Endometrial microvascular endothelial cells (primary cell): Measurements from ENCODE around the gene OCIAD1. TPM values are rescaled to one million over a fixed set of nuclear protein-coding genes. Genes with fewer than 3 reads are reported as not detected.
"Not testable (repeated sequence)": the region's sequence is repeated elsewhere in the genome, so short reads cannot be mapped to it uniquely, and the experiment has no call there.

Experiments used
- in situ Hi-C: cut with HindIII; loops from 2 replicates; pipeline ENCODE4 v1.10.0; 2017; ENCODE audit warnings: low sequenced_read_pairs, low pct_unique_long_range_greater_than_20kb; ENCODE audit errors: inconsistent ontology term
- total RNA-seq: library from RNA; depleted of rRNA; stranded (reverse); fragments of >200 nt; gene quantifications from one replicate; pipeline ENCODE4 v1.2.3, GENCODE V29; 2015; ENCODE audit errors: inconsistent ontology term

OCIAD1 gene
- total RNA-seq, 1 donor from 2014 or later = 151 TPM

DNA sequence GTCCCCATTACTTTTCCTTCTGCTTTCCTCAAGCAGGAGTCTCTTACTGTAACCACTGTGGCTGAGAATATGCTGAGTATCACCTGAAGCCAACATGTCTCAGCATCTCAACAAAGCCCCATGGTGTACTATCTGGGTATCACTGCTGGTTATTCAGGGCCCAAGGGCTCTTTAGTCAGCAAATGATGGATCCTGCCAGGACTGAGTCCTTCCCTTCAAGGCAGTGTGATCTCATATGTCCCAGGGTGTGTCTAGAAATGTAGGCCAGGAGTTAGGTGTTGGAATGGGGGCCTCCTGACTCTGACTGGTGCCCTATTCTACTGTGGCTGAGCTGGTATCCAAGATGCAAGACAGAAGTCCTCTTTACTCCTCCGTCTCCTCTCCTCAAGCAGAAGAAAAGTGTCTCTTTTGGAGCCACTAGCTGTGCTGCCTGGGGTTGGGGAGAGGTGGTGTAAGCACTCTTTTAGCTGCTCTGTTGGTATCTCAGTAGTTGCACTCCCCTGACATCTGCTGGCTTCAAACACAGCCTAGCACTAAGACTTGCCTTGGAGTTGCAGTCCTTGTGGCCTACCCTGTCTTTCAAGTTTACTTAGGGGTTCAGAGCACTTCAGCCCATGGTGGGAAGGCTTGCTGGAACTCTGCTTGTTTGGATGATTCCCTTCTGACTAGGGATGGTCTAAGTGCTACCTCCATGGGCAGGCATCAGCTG, 47.1 kb downstream of the OCIAD1 start:
- in situ Hi-C loops = no loop called here

- in situ Hi-C loops = no loop called here
Observed at GRCh38 chr4:48879561-48880442, 48.9 kb downstream of the OCIAD1 start.

DNA sequence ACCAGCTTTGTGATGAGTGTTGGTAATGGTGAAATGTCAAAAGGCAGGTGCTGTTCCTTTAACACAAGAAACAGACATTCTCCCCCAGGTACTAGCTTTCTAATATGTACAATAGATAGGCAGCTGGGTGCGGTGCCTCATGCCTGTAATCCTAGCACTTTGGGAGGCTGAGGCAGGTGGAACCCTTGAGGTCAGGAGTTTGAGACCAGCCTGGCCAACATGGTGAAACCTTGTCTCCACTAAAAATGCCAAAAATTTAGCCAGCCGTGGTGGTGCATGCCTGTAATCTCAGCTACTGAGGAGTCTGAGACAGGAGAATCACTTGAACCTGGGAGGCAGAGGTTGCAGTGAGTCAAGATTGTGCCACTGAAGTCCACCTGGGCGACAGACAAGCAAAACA, 50.8 kb downstream of the OCIAD1 start:
- in situ Hi-C loops = not testable (repeated sequence)

DNA sequence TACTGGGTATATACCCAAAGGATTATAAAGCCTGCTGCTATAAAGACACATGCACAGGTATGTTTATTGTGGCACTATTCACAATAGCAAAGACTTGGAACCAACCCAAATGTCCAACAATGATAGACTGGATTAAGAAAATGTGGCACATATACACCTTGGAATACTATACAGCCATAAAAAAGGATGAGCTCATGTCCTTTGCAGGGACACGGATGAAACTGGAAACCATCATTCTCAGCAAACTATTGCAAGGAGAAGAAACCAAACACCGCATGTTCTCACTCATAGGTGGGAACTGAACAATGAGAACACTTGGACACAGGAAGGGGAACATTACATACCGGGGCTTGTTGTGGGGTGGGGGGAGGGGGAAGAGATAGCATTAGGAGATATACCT, 58.9 kb downstream of the OCIAD1 start:
- in situ Hi-C loops = not testable (repeated sequence)

DNA sequence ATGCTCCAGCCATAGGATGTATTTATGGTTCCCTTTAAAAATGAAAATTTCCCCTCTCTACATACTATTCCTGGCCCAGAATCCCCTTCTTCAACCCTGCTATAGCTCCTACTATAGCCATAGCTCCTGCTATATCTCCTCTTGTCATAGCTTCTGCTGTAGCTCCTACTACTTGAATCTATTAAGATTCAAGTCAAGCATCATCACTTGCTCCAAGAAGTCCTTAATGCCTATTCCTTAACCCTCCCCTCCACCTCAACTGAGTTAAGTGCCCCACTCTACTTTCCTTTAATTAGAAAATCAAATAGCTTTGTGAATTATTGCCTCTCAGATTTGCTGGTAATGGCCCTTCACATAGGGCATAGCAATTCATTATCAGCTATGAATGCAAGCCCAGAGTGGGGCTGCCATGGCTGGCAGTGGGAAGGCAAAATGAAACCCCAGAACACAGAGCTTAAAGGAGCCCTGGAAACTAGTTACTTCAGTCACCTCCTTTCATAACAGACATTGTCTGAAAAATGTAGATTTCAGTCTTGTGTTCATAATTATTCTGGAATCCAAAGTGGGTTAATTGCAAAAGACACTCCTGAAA, 60.2 kb downstream of the OCIAD1 start:
- in situ Hi-C loops = no loop called here

DNA sequence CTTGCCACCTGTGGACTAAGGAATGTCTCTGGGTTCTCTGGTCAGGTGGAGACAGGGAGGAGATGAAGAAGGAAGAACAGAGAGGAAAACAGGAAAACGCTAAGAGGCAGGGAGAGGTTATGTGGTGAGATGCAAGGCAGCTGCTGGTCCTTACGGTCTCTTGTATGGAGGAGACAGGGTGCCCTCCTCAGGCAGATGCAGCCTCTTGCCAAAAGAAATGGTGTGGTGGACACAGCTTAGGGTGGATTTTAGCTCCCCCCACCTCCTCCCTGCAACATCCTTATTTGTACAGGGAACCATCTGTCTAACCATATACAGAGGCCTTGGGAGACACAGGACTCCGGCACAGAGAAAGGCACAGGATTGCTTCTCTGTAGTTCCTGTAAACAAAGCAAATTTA, 66.0 kb downstream of the OCIAD1 start:
- in situ Hi-C loops = no loop called here

DNA sequence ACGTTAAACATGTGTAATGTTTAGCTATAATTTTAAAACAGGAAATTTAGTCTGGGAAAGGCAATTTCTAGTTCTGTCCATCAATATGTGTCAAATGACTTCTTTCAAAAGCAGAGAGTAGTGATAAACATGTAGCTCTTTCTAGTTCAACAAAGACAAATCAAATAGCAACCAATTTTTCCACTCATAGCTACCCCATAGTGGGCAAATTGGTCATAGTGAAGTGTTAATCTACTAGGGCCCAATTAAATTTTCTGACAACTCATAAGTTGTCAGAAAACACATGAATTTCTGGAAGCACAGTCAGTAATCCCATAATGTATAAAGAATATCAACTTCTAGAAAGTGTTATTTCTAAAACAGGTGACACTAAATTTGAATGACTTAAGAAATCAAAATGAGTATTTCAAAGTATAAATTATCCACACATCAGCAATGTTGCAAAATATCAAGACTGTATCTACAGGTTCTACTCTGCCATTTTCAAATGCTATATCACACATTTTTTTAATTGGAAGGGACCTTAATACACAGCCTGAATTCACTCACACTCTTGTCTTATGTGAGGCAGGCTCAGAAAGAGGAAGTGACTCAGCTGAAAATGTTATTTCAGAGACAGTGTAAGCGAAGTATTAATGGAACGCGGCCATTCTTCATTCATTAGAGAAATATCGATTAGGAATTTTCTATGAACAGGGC, 68.0 kb downstream of the OCIAD1 start:
- in situ Hi-C loops = no loop called here

DNA sequence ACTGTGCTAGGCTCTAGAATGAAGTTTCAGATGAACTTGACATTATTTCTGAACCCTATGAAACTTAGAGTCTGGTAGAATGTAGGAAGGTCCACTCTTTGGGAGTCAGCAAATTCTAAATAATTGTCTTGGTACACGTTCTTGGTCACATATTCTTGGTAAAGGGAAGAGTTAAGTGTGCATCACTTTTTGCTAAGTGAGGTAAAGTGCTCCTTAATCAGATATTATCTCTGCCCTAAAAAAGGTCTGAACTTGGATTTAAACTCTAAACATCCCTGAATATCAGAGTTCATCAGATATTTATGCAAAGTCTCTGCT, 68.5 kb downstream of the OCIAD1 start:
- in situ Hi-C loops = no loop called here

GRCh38 chr4:48899950-48900349, 69.1 kb downstream of the OCIAD1 start:
- in situ Hi-C loops = no loop called here

- in situ Hi-C loops = no loop called here
Observed at GRCh38 chr4:48901196-48901595, 70.3 kb downstream of the OCIAD1 start.

DNA sequence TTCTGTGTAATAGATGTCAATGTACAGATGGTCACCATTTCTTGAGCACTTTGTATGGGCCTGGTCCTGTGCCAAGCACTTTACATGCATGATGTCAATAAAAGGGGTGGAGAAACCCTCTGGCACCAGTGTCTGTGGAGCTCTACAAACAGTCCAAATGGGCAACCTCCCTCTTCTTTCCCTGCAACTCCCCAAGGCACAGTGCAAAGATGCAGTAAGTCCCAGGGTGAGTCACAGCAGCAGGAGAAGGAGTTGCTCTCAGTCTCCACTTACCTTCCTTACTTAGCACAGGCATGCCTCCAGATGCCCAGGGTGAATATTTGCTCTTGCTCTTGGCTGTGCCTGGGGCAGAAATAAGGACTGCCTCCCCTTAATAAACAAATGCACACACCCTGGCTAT, 71.4 kb downstream of the OCIAD1 start:
- in situ Hi-C loops = no loop called here

- in situ Hi-C loops = no loop called here
Observed at GRCh38 chr4:48904101-48904500, 73.2 kb downstream of the OCIAD1 start.

GRCh38 chr4:48904541-48905142, 73.8 kb downstream of the OCIAD1 start:
- in situ Hi-C loops = no loop called here

- in situ Hi-C loops = no loop called here
Observed at GRCh38 chr4:48905363-48906015, 74.6 kb downstream of the OCIAD1 start.

GRCh38 chr4:48906206-48907173, 75.6 kb downstream of the OCIAD1 start, which contains the start of gene OCIAD2:
TSS of gene OCIAD2 (minus strand) at chr4:48906774. CDS start at chr4:48904549, 2,225 bp downstream.
- in situ Hi-C loops = no loop called here

DNA sequence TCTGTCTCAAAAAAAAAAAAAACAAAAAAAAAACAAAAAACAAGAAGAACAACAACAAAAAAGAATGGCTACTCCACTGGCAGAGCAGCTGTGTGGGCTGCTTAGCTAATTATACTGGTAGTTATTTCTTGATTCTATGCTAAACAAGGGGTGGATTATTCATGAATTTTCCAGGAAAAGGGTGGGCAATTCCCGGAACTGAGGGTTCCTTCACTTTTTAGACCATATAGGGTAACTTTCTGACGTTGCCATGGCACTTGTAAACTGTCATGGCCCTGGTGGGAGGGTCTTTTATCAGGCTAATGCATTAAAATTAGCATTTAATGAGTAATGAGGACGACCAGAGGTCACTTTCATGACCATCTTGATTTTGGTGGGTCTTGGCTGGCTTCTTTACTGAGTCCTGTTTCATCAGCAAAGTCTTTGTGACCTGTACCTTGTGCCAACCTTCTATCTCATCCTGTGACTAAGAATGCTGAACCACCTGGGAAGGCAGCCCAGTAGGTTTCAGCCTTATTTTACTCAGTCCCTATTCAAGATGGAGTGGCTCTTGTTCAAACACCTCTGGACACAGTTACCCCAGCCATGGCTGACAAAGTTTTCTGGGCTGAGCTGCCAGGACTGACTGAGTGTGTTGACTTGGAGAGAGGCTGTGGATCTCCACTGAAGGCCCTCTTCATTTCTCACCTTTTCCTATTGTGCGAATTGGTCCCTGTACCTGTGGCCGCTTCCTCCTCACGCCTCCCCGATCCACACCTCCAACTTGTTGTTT, 77.0 kb downstream of the OCIAD1 start:
- in situ Hi-C loops = no loop called here

DNA sequence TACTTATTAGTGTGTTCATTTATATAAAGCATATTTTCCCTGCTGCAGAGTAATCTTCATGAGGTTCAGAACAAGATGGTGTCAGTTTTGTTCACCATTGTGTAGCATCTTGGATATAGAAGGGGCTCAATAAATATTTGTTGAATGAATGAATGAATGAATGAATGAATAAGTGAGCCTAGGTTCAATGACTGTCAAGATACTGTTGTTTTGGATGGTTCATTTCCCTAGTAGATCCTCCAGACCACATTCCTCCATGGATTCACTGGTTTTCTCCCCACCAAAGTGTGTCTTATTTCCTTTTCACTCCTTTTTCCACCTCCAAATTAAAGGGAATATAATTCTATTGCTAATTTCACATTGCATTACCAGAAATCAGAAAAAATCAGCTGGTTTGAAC, 77.8 kb downstream of the OCIAD1 start:
- in situ Hi-C loops = no loop called here
